Muscle layer of duodenum (tissue), 2 donors: ENCODE results near the gene STYXL1.
"Not testable (repeated sequence)": the region's sequence is repeated elsewhere in the genome, so short reads cannot be mapped to it uniquely, and the experiment has no call there.

ENCODE experiments used
- H3K27ac ChIP-seq: one replicate; pipeline ENCODE4 v1.7.0; 2013; ENCODE audit warnings: mild to moderate bottlenecking, low read length
- H3K27me3 ChIP-seq: one replicate; pipeline ENCODE4 v1.7.0; 2013; ENCODE audit warnings: low read depth, mild to moderate bottlenecking, control low read depth, low read length
- H3K36me3 ChIP-seq, 2 donors: one replicate each; pipeline ENCODE4 v1.7.0; 2013; ENCODE audit warnings: low read length in 2 of 2, control low read depth in 1 of 2, mild to moderate bottlenecking in 1 of 2; ENCODE audit not compliant: insufficient read depth in 2 of 2, control insufficient read depth in 1 of 2
- H3K4me1 ChIP-seq, 2 donors: one replicate each; pipeline ENCODE4 v1.7.0; 2013; ENCODE audit warnings: low read length in 2 of 2, mild to moderate bottlenecking in 2 of 2, control low read depth in 1 of 2, moderate library complexity in 1 of 2; ENCODE audit not compliant: insufficient read depth in 2 of 2, control insufficient read depth in 1 of 2
- H3K4me3 ChIP-seq, 2 donors: one replicate each; pipeline ENCODE4 v1.7.0; 2013; ENCODE audit warnings: low read length in 2 of 2, low read depth in 1 of 2, mild to moderate bottlenecking in 1 of 2
- H3K9me3 ChIP-seq, 2 donors: one replicate each; pipeline ENCODE4 v1.7.0; 2013; ENCODE audit warnings: low read length in 2 of 2, control low read depth in 1 of 2, mild to moderate bottlenecking in 1 of 2; ENCODE audit not compliant: control insufficient read depth in 1 of 2
- donor health status: healthy.

Gene STYXL1

GRCh38 chr7:76052681-76053080 lies 4.9 kb upstream of the STYXL1 start:
- peaks cover 16 to 34% of the 10 kb centered on the region in 2 donors for H3K4me1 ChIP-seq

GRCh38 chr7:76051840-76052239 lies 4.0 kb upstream of the STYXL1 start:
- Histone ChIP-seq H3K36me3 (peaks cover 10 to 11% of the 10 kb centered on the region in 2 donors), H3K4me1 (peaks cover 16 to 39% of the 10 kb centered on the region in 2 donors)

More at GRCh38 chr7:76052681-76053080, 4.9 kb upstream of the STYXL1 start:
- not testable (repeated sequence) for H3K9me3 ChIP-seq, H3K4me3 ChIP-seq, H3K27ac ChIP-seq, H3K27me3 ChIP-seq
- H3K36me3 ChIP-seq = peaks cover 17 to 19% of the 10 kb centered on the region in 2 donors

GRCh38 chr7:76050545-76050944 lies 2.7 kb upstream of the STYXL1 start:
- Histone ChIP-seq H3K36me3 (peaks cover 7 to 8% of the 10 kb centered on the region in 2 donors), H3K4me3 (no peak overlapping the region), H3K4me1 (peaks cover 16 to 44% of the 10 kb centered on the region in 2 donors), H3K9me3 (no peaks in the 10 kb centered on the region), H3K27me3 (no peaks in the 10 kb centered on the region), H3K27ac (no peak overlapping the region)

More at GRCh38 chr7:76051840-76052239, 4.0 kb upstream of the STYXL1 start:
- Histone ChIP-seq H3K27me3 (no peaks in the 10 kb centered on the region), H3K9me3 (no peaks in the 10 kb centered on the region), H3K4me3 (no peak overlapping the region), H3K27ac (no peak overlapping the region)

- peak overlapping the region; percentile 84 to 96 for H3K4me3 ChIP-seq
- no peaks in the 10 kb centered on the region for H3K27me3 ChIP-seq
- H3K9me3 ChIP-seq = no peaks in the 10 kb centered on the region
- H3K27ac ChIP-seq = peak overlapping the region; percentile 72
- peaks cover 13 to 38% of the 10 kb centered on the region in 2 donors for H3K4me1 ChIP-seq
- H3K36me3 ChIP-seq = peaks cover 4 to 5% of the 10 kb centered on the region in 2 donors
These were observed 1.5 kb upstream of the STYXL1 start for GRCh38 chr7:76049295-76049694.

GRCh38 chr7:76048668-76048988 lies 828 bp upstream of the STYXL1 start:
- no peaks in the 10 kb centered on the region for H3K27me3 ChIP-seq
- no peaks in the 10 kb centered on the region for H3K9me3 ChIP-seq
- peaks cover 0 to 4% of the 10 kb centered on the region in 2 donors for H3K36me3 ChIP-seq
- H3K4me1 ChIP-seq = peaks cover 7 to 31% of the 10 kb centered on the region in 2 donors
- H3K27ac ChIP-seq = peak overlapping the region; percentile 72
- H3K4me3 ChIP-seq = peak overlapping the region; percentile 84 to 96

- no peaks in the 10 kb centered on the region for H3K9me3 ChIP-seq
- peaks cover 7 to 26% of the 10 kb centered on the region in 2 donors for H3K4me1 ChIP-seq
- peaks cover 0 to 4% of the 10 kb centered on the region in 2 donors for H3K36me3 ChIP-seq
- peak overlapping the region; percentile 72 for H3K27ac ChIP-seq
- peak overlapping the region; percentile 84 to 96 for H3K4me3 ChIP-seq
- no peaks in the 10 kb centered on the region for H3K27me3 ChIP-seq
These were observed 442 bp downstream of the STYXL1 start for GRCh38 chr7:76047305-76047810.

- no peaks in the 10 kb centered on the region for H3K27me3 ChIP-seq
These were observed 3.4 kb downstream of the STYXL1 start for GRCh38 chr7:76044375-76044865.

GRCh38 chr7:76040126-76040525 lies 7.7 kb downstream of the STYXL1 start:
- no peak overlapping the region for H3K27ac ChIP-seq
- H3K4me3 ChIP-seq = no peak overlapping the region
- H3K27me3 ChIP-seq = no peaks in the 10 kb centered on the region
- H3K9me3 ChIP-seq = no peaks in the 10 kb centered on the region
- no peaks in the 10 kb centered on the region for H3K36me3 ChIP-seq
- peaks cover 0 to 7% of the 10 kb centered on the region in 2 donors for H3K4me1 ChIP-seq

More at GRCh38 chr7:76044375-76044865, 3.4 kb downstream of the STYXL1 start:
- no peaks in the 10 kb centered on the region for H3K9me3 ChIP-seq
- H3K27ac ChIP-seq = no peak overlapping the region
- no peak overlapping the region for H3K4me3 ChIP-seq
- peaks cover 0 to 4% of the 10 kb centered on the region in 2 donors for H3K36me3 ChIP-seq
- peaks cover 4 to 19% of the 10 kb centered on the region in 2 donors for H3K4me1 ChIP-seq

GRCh38 chr7:76037310-76037709 lies 10.5 kb downstream of the STYXL1 start:
- Histone ChIP-seq H3K9me3 (no peaks in the 10 kb centered on the region), H3K27ac (no peak overlapping the region), H3K4me1 (peaks cover 0 to 7% of the 10 kb centered on the region in 2 donors), H3K27me3 (no peaks in the 10 kb centered on the region), H3K4me3 (no peak overlapping the region), H3K36me3 (no peaks in the 10 kb centered on the region)

GRCh38 chr7:76031964-76032363 lies 15.8 kb downstream of the STYXL1 start:
- Histone ChIP-seq H3K36me3 (peaks cover 4% of the 10 kb centered on the region in 2 donors), H3K27me3 (no peaks in the 10 kb centered on the region), H3K4me3 (no peak overlapping the region), H3K4me1 (no peaks in the 10 kb centered on the region), H3K27ac (no peak overlapping the region), H3K9me3 (no peaks in the 10 kb centered on the region)

- not testable (repeated sequence) for H3K27ac ChIP-seq, H3K4me1 ChIP-seq, H3K4me3 ChIP-seq, H3K27me3 ChIP-seq, H3K9me3 ChIP-seq, H3K36me3 ChIP-seq
These were observed 18.1 kb downstream of the STYXL1 start for GRCh38 chr7:76029682-76030081.

GRCh38 chr7:76023002-76023401 lies 24.8 kb downstream of the STYXL1 start:
- no peaks in the 10 kb centered on the region for H3K9me3 ChIP-seq
- no peak overlapping the region for H3K27ac ChIP-seq
- H3K27me3 ChIP-seq = no peaks in the 10 kb centered on the region
- peaks cover 8 to 20% of the 10 kb centered on the region in 2 donors for H3K36me3 ChIP-seq
- no peaks in the 10 kb centered on the region for H3K4me1 ChIP-seq
- no peak overlapping the region for H3K4me3 ChIP-seq
